GM12878 (cell line): ENCODE data around the gene MT1E.

Source experiments
- EGR1 ChIP-seq, 2 experiments: IDR thresholded peaks; 1 replicate in 1 of 2; 2 replicates in 1 of 2; pipeline ENCODE4 v1.6.1; 2011 to 2012; ENCODE audit warnings: low read depth in 2 of 2, low read length in 2 of 2, borderline replicate concordance in 1 of 2, mild to moderate bottlenecking in 1 of 2, moderate library complexity in 1 of 2
- KAT2A ChIP-seq: conservative IDR thresholded peaks from 2 replicates; pipeline ENCODE4 v1.6.1; 2011; ENCODE audit warnings: low read depth, low read length; ENCODE audit not compliant: control insufficient read depth
- NFIC ChIP-seq: IDR thresholded peaks from 2 replicates; pipeline ENCODE4 v1.6.1; 2012; ENCODE audit warnings: low read depth, mild to moderate bottlenecking, inconsistent platforms, low read length, moderate library complexity
- POLR2A ChIP-seq: IDR thresholded peaks from 2 replicates; pipeline ENCODE4 v1.6.1; 2011; ENCODE audit warnings: low read depth, mild to moderate bottlenecking, low read length
- SMAD1 ChIP-seq: fragments of 450-650 bp; IDR thresholded peaks from 2 replicates; pipeline ENCODE4 v1.6.1; 2018; ENCODE audit warnings: mild to moderate bottlenecking, low read depth; ENCODE audit not compliant: partially characterized antibody
- SP1 ChIP-seq: IDR thresholded peaks from one replicate; pipeline ENCODE4 v1.6.1; 2011; ENCODE audit warnings: low read depth, low read length
- ZNF274 ChIP-seq: IDR thresholded peaks from one replicate; pipeline ENCODE4 v1.8.0; 2011; ENCODE audit not compliant: insufficient read length, insufficient read depth
- TF ChIP-seq, protein P1 (sequence below): IDR thresholded peaks from 2 replicates; pipeline ENCODE4 v1.6.1; 2012; ENCODE audit warnings: mild to moderate bottlenecking, low read depth, low read length
- TF ChIP-seq, protein P2 (sequence below), 3 experiments: IDR thresholded peaks in 2 of 3; conservative IDR thresholded peaks in 1 of 3; 2 replicates each; pipeline ENCODE4 v1.5.1; 2011; ENCODE audit warnings: low read depth in 3 of 3, low read length in 3 of 3, mild to moderate bottlenecking in 3 of 3, control low read depth in 2 of 3, moderate library complexity in 2 of 3, inconsistent platforms in 1 of 3, mixed read lengths in 1 of 3; ENCODE audit not compliant: control insufficient read depth in 2 of 3, insufficient read depth in 1 of 3; ENCODE audit errors: extremely low read depth in 1 of 3
- TF ChIP-seq, protein P3 (sequence below): fragments of 450-650 bp; formaldehyde crosslinking; IDR thresholded peaks from 2 replicates; pipeline ENCODE4 v1.4.0; 2022; ENCODE audit warnings: mild to moderate bottlenecking, moderate library complexity

DNA sequence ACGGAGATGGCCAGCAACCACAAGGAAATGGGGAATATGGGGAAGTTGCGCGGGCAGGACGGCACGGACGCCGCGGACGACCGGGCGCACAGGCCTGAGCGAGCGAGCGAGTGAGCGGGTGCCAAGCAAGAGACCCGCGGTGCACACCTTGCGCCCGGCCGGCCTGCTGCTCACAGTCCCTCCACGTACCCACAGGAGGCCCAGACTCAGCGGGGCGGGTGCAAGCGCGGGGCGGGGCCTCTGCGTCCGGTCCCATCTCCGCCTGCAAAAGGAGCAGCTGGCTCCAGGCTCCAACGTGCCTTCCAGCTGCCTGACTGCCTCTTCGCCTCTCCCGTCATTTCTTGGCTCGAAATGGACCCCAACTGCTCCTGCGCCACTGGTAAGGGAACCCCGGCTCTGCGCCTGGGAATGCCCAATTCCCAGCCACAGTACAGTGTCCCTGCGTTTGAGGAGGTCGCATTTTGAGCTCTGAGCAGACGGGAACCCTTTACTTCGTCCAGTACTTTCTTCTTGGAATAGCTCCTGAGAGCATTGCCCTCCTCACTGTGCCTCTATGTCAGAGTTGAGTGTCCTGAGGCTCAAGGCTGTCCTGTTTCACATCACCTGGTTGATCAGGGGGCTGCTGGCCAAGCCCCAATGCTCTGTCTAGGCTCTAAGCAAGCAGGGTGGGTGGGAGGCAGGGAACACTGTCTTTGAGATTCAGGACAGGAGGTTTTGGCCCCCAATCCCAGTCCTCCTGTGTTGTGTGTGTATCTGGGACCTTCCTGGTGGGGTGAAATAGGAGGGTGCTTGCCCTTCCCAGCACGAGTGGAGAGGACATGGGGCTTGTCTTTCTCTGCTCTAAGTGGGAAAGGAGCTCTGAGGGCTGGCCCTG is 8.1 kb upstream of the MT1E start:
- no peak for TF ChIP-seq NFIC
- no peak for TF ChIP-seq EGR1 (IDR thresholded peaks at IDR 0.05; ENCODE audit: borderline replicate concordance in 1 of 2, low read depth in 2 of 2, low read length in 2 of 2)
- TF ChIP-seq, protein P1, sequence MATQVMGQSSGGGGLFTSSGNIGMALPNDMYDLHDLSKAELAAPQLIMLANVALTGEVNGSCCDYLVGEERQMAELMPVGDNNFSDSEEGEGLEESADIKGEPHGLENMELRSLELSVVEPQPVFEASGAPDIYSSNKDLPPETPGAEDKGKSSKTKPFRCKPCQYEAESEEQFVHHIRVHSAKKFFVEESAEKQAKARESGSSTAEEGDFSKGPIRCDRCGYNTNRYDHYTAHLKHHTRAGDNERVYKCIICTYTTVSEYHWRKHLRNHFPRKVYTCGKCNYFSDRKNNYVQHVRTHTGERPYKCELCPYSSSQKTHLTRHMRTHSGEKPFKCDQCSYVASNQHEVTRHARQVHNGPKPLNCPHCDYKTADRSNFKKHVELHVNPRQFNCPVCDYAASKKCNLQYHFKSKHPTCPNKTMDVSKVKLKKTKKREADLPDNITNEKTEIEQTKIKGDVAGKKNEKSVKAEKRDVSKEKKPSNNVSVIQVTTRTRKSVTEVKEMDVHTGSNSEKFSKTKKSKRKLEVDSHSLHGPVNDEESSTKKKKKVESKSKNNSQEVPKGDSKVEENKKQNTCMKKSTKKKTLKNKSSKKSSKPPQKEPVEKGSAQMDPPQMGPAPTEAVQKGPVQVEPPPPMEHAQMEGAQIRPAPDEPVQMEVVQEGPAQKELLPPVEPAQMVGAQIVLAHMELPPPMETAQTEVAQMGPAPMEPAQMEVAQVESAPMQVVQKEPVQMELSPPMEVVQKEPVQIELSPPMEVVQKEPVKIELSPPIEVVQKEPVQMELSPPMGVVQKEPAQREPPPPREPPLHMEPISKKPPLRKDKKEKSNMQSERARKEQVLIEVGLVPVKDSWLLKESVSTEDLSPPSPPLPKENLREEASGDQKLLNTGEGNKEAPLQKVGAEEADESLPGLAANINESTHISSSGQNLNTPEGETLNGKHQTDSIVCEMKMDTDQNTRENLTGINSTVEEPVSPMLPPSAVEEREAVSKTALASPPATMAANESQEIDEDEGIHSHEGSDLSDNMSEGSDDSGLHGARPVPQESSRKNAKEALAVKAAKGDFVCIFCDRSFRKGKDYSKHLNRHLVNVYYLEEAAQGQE = no peak
- no peak for TF ChIP-seq KAT2A
- no peak for TF ChIP-seq ZNF274
- TF ChIP-seq POLR2A = no peak
- TF ChIP-seq, protein P2, sequence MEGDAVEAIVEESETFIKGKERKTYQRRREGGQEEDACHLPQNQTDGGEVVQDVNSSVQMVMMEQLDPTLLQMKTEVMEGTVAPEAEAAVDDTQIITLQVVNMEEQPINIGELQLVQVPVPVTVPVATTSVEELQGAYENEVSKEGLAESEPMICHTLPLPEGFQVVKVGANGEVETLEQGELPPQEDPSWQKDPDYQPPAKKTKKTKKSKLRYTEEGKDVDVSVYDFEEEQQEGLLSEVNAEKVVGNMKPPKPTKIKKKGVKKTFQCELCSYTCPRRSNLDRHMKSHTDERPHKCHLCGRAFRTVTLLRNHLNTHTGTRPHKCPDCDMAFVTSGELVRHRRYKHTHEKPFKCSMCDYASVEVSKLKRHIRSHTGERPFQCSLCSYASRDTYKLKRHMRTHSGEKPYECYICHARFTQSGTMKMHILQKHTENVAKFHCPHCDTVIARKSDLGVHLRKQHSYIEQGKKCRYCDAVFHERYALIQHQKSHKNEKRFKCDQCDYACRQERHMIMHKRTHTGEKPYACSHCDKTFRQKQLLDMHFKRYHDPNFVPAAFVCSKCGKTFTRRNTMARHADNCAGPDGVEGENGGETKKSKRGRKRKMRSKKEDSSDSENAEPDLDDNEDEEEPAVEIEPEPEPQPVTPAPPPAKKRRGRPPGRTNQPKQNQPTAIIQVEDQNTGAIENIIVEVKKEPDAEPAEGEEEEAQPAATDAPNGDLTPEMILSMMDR (IDR thresholded peaks at IDR 0.05 in 2 of 3, conservative IDR thresholded peaks at IDR 0.05 in 1 of 3; ENCODE audit: control insufficient read depth in 2 of 3, extremely low read depth in 1 of 3, insufficient read depth in 1 of 3, low read depth in 3 of 3, low read length in 3 of 3) = no peak
- no peak for TF ChIP-seq SP1
- TF ChIP-seq, protein P3, sequence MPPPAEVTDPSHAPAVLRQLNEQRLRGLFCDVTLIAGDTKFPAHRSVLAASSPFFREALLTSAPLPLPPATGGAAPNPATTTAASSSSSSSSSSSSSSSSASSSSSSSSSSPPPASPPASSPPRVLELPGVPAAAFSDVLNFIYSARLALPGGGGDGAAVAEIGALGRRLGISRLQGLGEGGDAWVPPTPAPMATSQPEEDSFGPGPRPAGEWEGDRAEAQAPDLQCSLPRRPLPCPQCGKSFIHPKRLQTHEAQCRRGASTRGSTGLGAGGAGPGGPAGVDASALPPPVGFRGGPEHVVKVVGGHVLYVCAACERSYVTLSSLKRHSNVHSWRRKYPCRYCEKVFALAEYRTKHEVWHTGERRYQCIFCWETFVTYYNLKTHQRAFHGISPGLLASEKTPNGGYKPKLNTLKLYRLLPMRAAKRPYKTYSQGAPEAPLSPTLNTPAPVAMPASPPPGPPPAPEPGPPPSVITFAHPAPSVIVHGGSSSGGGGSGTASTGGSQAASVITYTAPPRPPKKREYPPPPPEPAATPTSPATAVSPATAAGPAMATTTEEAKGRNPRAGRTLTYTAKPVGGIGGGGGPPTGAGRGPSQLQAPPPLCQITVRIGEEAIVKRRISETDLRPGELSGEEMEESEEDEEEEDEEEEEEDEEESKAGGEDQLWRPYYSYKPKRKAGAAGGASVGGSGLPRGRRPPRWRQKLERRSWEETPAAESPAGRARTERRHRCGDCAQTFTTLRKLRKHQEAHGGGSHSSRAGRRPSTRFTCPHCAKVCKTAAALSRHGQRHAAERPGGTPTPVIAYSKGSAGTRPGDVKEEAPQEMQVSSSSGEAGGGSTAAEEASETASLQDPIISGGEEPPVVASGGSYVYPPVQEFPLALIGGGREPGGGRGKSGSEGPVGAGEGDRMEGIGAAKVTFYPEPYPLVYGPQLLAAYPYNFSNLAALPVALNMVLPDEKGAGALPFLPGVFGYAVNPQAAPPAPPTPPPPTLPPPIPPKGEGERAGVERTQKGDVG (CRISPR knock-in tag) = no peak
- TF ChIP-seq SMAD1 = no peak
